ENCODE data around the gene UNCX.

Gene UNCX

DNA sequence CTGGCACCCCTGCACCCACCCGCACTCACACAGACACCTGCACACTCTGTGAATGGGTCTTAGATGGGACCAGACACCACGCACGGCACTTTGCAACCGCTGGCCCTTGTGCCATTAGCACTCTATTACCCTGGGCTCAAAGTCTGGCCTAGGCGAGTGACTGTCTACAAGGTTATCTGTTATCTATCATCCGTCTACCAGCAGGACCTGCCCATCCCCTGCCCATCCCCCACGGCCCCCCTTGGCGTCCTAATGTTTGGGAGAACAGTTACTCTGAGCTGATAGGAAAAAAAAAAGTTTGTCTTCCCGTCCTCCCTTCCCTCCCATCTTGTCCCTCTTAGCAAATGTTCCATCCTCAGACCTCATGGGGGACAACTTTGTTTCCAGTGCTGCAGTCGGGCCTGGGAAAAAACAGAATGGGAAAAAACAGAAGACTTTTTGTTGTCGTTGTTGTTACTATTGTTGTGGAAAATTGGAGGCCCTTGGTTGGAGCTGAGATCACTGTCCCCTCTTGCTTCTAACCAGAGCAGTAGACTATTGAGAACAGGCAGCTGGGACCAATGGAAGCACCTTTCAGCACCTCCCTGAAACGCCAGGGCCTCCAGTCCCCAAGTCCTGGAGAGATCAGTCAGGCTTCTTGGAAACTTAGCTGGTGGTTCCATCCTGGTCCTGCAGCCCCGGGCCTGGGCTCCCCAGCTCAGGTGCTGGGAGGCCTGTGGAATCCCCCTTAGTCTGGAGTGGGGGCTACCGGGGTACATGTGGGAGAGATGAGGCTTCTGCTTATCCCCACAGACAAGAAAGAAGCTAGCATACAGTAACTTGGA lies 12.2 kb downstream of the UNCX start:
- no peak for DNase-seq

- no peak for DNase-seq
Measured at GRCh38 chr7:1245524-1246050, 12.9 kb downstream of the UNCX start.

DNA sequence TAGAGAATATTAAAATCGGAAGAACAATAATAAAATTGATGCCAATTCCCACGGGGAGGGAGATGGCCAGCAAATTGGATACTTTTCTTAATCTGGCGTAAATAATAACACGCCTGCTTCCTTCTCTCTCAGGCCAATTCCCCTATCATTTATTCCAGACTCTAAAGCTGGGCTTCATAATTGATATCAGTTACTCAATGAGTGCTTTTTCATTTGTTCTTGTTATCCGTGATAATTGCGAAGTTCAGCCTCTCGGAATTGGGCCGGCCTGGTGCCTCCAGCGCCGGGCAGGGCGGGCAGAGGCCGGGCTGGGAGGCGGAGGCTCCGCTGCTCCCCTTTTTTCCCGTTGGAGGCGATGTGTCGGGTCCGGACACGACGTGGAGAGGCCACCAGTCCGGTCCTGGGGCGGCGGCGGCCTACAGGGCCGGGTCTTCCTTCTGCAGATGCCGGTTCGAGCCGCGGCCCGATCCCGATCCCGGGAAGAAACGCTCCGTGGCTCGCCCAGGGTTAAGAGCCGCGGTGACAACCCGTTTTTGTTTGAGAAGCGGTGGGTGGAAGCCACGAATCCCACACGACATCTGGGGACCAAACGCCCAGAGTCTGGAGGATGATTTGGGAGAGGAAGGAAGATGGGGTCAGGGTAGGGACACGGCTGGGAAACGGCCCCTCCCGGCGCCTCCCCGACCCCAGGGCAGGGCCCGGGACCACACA lies 13.6 kb downstream of the UNCX start:
- no peak for DNase-seq

DNA sequence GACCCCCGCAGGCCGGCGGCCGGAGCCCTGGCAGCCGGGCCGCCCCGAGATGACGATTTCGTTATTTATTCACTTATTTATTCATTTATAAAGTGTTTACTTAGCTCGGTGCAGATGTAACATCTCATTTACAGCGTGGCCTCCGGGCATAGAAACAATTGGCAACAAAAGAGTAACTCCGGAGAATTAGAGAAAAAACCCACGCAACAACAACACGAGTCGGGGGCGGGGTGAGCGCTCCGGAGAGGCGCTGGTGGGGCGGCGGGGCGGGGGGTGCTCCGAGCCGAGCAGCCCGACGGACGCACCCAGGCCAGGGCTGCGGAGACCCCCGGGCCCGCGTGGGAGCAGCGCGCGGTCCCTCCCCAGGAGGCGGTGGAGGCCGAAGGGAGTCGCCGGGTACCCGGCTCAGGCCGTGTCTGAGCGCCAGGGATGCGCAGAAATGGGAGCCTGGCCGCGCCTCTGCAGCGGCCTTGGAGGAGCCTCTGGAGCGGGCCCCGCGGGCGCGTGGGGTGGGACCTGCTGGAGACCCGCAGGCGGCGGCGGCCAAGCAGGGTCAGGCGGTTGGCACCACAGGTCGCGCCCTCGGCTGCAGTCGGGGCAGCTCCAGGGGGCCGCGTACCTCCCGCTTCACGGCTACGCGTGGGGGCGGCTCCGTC lies 14.3 kb downstream of the UNCX start:
- no peak for DNase-seq

DNA sequence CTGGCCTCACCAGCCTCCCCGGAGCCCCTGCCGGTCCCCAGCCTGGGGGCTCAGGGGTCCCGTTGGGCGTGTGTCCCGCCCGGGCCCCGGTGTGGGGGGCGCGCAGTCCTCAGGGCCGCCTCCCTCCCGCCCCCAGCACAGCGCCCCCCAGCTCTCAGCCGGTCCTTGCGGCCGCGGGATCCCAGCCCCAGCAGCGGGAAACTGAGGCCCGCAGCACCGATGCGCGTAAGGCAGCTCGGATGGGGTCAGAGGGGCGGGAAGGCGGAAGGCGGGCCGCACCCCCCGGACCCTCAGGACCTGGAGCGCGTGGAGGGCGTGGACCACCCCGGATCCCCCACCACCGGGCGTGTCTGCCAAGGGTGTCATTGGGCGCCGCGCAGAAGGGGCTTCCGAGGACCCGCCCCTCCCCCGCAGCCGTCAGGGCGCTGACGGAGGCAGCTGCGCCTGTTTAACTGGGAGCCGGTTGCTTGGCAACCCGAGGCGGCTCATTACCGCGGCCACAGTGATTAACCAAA lies 14.9 kb downstream of the UNCX start:
- no peak for DNase-seq

- no peak for DNase-seq
Measured at GRCh38 chr7:1248143-1248915, 15.7 kb downstream of the UNCX start.

- no peak for DNase-seq
Measured at GRCh38 chr7:1248916-1249581, 16.4 kb downstream of the UNCX start.

GRCh38 chr7:1249731-1250130 lies 17.1 kb downstream of the UNCX start:
- DNase-seq, result no peak

DNA sequence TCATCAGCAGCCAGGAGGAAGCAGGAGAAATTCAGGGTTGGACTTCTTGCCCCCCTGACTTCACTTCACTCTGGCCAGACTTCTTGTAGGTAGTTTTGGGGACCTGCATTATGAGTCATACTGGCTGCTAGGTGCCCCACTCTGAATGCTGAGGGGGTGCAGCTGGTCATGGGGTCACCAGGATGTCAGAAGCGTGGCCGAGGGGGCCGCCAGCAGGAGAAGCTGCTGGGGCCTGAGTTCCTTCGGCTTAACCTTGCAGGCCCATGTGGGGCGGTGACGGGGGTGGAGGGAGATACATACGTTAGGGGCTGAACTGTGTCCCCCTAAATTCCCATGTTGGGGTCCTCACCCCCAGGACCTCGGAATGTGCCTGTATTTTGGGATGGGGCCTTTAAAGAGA lies 18.2 kb downstream of the UNCX start:
- DNase-seq, result no peak

DNA sequence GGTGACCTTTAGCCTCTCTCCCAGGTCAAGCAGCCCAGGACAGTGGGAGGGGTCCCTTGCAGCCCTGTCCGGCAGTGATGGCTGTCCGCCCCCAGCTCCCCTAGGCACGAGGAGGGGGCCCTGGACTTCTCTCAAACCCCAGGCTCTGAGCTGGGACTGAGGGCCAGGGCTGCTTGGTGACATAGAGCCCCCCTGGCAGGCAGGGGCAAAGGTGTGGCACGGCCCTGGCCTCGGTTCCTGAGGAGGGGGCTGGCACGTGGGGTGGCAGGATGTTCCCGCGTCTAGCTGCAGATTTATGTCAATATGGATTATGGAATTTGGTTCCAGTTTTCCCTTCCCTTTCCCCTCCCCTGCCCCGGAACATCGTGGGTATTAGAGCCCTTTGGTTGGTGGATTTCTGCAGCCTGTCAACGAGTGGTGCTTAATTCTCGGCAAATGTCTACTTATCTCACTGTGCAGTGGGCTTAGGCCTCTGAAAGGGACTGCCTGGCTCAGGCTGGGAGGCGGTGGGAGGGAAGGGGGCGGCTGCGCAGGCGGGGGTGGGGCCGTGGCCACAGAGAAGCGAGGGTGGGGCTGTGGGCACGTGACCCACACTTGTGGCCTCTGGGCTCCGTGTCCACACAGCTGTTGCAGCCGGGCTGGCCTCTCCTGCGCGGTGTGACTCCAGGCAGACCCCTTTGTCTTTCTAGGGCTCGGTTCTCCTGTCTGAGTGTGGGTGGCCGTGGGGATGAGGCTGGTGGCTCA lies 19.3 kb downstream of the UNCX start:
- no peak for DNase-seq

DNA sequence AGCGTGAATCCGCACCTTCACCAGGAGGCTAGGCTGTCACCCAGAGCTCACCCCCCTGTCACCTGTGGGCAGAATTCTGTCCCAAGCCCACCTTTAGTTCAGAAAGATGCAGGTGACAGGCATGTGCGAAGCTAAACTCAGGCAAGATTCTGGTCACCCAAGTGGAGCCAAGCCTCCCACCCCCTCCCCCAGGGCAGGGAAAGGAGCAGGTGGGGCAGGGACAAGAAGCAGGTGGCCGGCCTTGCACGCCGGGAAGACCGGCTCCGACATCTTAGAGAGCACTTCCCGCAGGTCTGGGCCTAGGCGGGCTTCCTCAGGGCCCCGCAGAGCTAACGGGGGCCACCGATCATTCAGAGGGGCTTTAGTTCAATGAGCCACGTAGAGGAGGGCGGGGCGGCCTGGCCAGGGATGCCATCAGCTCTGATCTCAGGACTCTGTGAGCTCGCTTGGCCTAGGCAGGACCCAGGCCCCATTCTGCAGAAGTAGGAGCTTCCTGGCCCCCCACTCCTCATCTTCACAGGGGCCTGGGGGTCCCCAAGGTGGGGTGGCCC lies 19.9 kb downstream of the UNCX start:
- no peak for DNase-seq

DNA sequence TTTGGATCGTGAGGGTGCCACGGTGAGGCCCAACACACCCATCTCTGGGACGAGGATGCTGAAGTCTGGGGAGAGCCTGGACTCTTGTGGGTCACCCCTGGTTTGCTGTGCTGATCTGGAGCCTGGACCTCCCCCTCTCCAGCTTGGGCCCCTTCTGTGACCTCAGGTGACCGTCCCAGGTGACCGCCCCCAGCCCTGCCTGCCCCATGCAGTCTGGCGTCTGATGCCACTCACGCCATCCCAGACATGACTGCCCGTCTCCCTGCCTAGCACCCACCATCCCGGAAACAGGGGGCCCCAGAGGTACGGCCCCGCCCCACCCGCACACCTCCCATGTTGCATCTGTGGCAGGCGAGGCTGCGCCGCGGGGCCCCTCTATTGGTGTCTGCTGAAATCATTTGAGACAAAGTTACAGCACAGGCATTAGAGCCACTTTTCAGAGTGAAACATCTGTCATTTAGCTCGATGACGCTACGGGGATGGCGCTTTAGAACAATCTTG lies 21.1 kb downstream of the UNCX start:
- DNase-seq, result no peak

- no peak for DNase-seq
Measured at GRCh38 chr7:1254281-1255079, 21.8 kb downstream of the UNCX start.

DNA sequence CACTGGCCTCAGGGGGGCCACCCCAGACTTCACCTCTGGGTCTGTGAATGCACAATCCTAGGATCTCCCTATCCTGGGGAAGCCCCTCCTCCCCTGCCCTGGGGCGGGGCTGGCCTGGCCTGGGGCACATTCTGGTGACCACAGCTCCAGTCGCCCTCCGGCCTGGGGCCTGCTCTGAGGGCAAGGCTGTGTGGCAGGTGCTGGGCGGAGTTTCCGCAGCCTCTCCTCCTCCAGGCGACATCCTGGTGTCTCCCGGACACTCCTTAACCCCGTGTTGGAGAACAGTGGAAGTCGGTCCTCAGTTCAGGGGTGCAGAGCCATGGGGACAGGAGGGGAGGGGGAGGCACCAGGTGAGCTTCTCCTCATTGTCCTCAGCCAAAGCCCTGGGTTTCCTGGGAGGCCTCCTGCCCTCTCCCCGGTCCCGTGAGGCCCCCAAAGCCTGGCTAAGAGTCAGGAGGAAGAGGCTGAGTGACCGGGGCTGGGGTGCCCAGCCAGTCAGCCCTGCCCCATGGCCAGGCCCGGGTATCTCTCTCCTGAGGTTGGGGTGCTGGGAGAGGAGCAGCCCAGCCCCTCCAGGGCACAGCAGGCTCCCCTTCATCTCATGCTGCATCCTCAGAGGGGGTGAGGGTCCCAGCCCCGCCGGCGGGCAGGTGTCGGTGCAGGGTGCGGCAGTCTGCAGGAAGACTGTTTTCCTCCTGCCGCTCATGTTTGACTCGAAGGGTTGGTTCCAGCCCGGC lies 22.6 kb downstream of the UNCX start:
- DNase-seq, result no peak

GRCh38 chr7:1255817-1256340 lies 23.2 kb downstream of the UNCX start:
- DNase-seq, result no peak

DNA sequence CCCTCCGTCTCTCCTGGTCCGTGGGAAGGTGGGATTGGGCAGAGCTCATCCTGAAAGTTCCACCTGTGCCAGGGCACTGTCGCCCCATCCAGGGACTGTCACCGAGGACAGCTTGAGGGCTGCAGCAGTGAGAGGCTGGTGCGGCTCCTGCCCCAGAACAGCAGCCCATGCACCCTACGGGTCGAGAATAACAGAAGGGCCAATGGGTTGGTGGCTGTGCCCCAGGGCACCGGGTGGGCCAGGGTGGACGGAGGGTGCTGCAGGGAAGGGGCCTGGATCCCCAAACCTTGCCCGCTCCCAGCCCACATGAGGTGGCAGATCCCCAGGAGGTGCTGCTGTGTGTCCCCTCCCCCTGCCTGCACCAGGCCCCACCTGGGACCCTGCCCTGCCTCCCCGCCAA lies 23.9 kb downstream of the UNCX start:
- no peak for DNase-seq

GRCh38 chr7:1257221-1257620 lies 24.5 kb downstream of the UNCX start:
- no peak for DNase-seq

- no peak for DNase-seq
Measured at GRCh38 chr7:1257863-1258262, 25.2 kb downstream of the UNCX start.
